ENCODE measurements around the gene PBX4.

GRCh38 chr19:19539698-19540063 is 78.8 kb downstream of the PBX4 start:
- TF ChIP-seq CTCF (IDR thresholded peaks at IDR 0.05) = no peak
- no peak for TF ChIP-seq POLR2A (IDR thresholded peaks at IDR 0.05)

Data from lower leg skin (tissue), 3 donors.